B cell (primary cell): ENCODE data around the gene AQP3. TPM values are rescaled to one million over a fixed set of nuclear protein-coding genes. Genes with fewer than 3 reads are reported as not detected.

Source experiments
- ATAC-seq: fragments of 200-7000 bp; cut with Tn5 transposase; one replicate; pipeline ENCODE4 v1.10.0; 2021; ENCODE audit warnings: low read depth, mild to moderate bottlenecking, moderate number of reproducible peaks, moderate library complexity
- CTCF ChIA-PET: fragments of 350-600 bp; sonication (Branson Sonifier 250); formaldehyde crosslinking; loops from one replicate; lab custom pipeline; 2021; ENCODE audit warnings: antibody characterized with exemption, inconsistent platforms; lab: Charles Lee
- POLR2A ChIA-PET: fragments of 350-600 bp; sonication (Branson Sonifier 250); formaldehyde crosslinking; loops from one replicate; lab custom pipeline; 2021; ENCODE audit warnings: antibody characterized with exemption; lab: Charles Lee
- DNase-seq: peaks from one replicate; pipeline ENCODE4 v3.0.0; 2013
- H2AFZ ChIP-seq: 2 replicates; pipeline ENCODE4 v1.6.1; 2012; ENCODE audit warnings: mild to moderate bottlenecking, low read depth, low read length; ENCODE audit not compliant: insufficient read depth, poor library complexity, severe bottlenecking
- H3K27ac ChIP-seq, 2 donors: 1 replicate in 1 of 2; 2 replicates in 1 of 2; pipeline ENCODE4 v1.5.1; 2012 to 2013; ENCODE audit warnings: low read length in 2 of 2, mild to moderate bottlenecking in 2 of 2, moderate library complexity in 1 of 2
- H3K27me3 ChIP-seq, 4 experiments: fragments of 200-600 bp in 1 of 4; sonication (generic) in 1 of 4; replicated peaks in 1 of 4; 1 replicate in 2 of 4; 2 replicates in 2 of 4; pipeline versions ENCODE4 v1.6.1 to v1.7.0; 2013 to 2016; ENCODE audit warnings: low read length in 3 of 4, mild to moderate bottlenecking in 2 of 4, mixed read lengths in 1 of 4, moderate library complexity in 1 of 4; ENCODE audit not compliant: insufficient read depth in 4 of 4, control insufficient read depth in 3 of 4; ENCODE audit errors: control extremely low read depth in 1 of 4
- H3K36me3 ChIP-seq, 2 experiments: replicated peaks in 1 of 2; 1 replicate in 1 of 2; 2 replicates in 1 of 2; pipeline versions ENCODE4 v1.6.1 to v1.7.1; 2013; ENCODE audit warnings: low read length in 1 of 2; ENCODE audit not compliant: insufficient read depth in 2 of 2, control insufficient read depth in 1 of 2; ENCODE audit errors: control extremely low read depth in 1 of 2, extremely low read depth in 1 of 2
- H3K4me1 ChIP-seq, 2 donors: fragments of 200-600 bp in 1 of 2; sonication (generic) in 1 of 2; 1 replicate in 1 of 2; 2 replicates in 1 of 2; pipeline versions ENCODE4 v1.5.1 to v1.6.1; 2013 to 2017; ENCODE audit warnings: low read length in 2 of 2; ENCODE audit not compliant: control insufficient read depth in 2 of 2, insufficient read depth in 2 of 2
- H3K4me2 ChIP-seq: replicated peaks from 2 replicates; pipeline ENCODE3; 2012; ENCODE audit warnings: mild to moderate bottlenecking, low read depth, low read length; ENCODE audit not compliant: poor library complexity, severe bottlenecking
- H3K4me3 ChIP-seq, 5 experiments: fragments of 200-600 bp in 1 of 5; sonication (generic) in 1 of 5; 1 replicate in 3 of 5; 2 replicates in 2 of 5; pipeline versions ENCODE4 v1.5.1 to v1.7.0; 2011 to 2016; ENCODE audit warnings: low read length in 4 of 5, mild to moderate bottlenecking in 4 of 5, low read depth in 2 of 5, control low read depth in 1 of 5, moderate library complexity in 1 of 5; ENCODE audit not compliant: insufficient read depth in 1 of 5; ENCODE audit errors: control extremely low read depth in 1 of 5, extremely low read depth in 1 of 5
- H3K79me2 ChIP-seq: fragments of 200-600 bp; sonication (generic); one replicate; pipeline ENCODE4 v1.6.0; 2016; ENCODE audit warnings: low read length; ENCODE audit not compliant: control insufficient read depth, insufficient read depth
- H3K9ac ChIP-seq: fragments of 200-600 bp; sonication (generic); 2 replicates; pipeline ENCODE4 v1.6.1; 2017; ENCODE audit warnings: mild to moderate bottlenecking, low read length, moderate library complexity
- H3K9me3 ChIP-seq, 3 donors: one replicate each; pipeline versions ENCODE4 v1.6.1 to v1.7.1; 2013; ENCODE audit warnings: low read length in 2 of 3; ENCODE audit not compliant: control insufficient read depth in 2 of 3, insufficient read depth in 1 of 3; ENCODE audit errors: control extremely low read depth in 1 of 3
- H4K20me1 ChIP-seq: 2 replicates; pipeline ENCODE4 v1.6.0; 2012; ENCODE audit warnings: mild to moderate bottlenecking, low read length; ENCODE audit not compliant: insufficient read depth, control insufficient read depth, poor library complexity, severe bottlenecking
- H3K27ac Mint-ChIP-seq: one replicate; pipeline ENCODE4 v1.8.0; 2021; ENCODE audit warnings: mixed read lengths
- H3K27me3 Mint-ChIP-seq: one replicate; pipeline ENCODE4 v1.8.0; 2021; ENCODE audit warnings: mixed read lengths
- H3K4me1 Mint-ChIP-seq: one replicate; pipeline ENCODE4 v1.8.0; 2021; ENCODE audit warnings: mixed read lengths
- H3K4me3 Mint-ChIP-seq: one replicate; pipeline ENCODE4 v1.8.0; 2021; ENCODE audit warnings: mixed read lengths
- H3K9me3 Mint-ChIP-seq: one replicate; pipeline ENCODE4 v1.8.0; 2022; ENCODE audit warnings: mixed read lengths; ENCODE audit not compliant: insufficient read depth
- CTCF ChIP-seq: fragments of 200-600 bp; IDR thresholded peaks from one replicate; pipeline ENCODE4 v1.8.0; 2022; ENCODE audit warnings: antibody characterized with exemption, mild to moderate bottlenecking
- EZH2 ChIP-seq: IDR thresholded peaks from 2 replicates; pipeline ENCODE4 v1.6.1; 2012; ENCODE audit warnings: borderline replicate concordance, low read depth, mild to moderate bottlenecking, moderate library complexity, low read length; ENCODE audit not compliant: insufficient read depth, poor library complexity, severe bottlenecking
- WGBS: methylation state at CpG from one replicate; pipeline ENCODE4 v1.1.5; 2013; ENCODE audit warnings: missing lambda C conversion rate; ENCODE audit not compliant: insufficient coverage; 5-methylcytosine and 5-hydroxymethylcytosine counted together
- intact Hi-C: fragments of 100-400 bp; cut with micrococcal nuclease; formaldehyde crosslinking; loops from one replicate; pipeline ENCODE4 v1.10.0; 2022
- polyA plus RNA-seq: library from polyadenylated mRNA; depleted of rRNA; stranded (reverse); fragments of >200 nt; gene quantifications from 2 replicates; pipeline ENCODE4 v1.2.3, GENCODE V29; 2012
- total RNA-seq, 2 donors: library from RNA; stranded (reverse); fragments of 120-200 nt in 1 of 2; gene quantifications; 1 replicate in 1 of 2; 2 replicates in 1 of 2; pipeline versions ENCODE4 v1.2.3 to v1.2.4, GENCODE V29; 2013 to 2022

The AQP3 gene
- total and polyA plus RNA-seq, 2 donors (not counting 1 experiment from before 2014, with no cell fraction given): 1.8 to 10.0 TPM

- Mint-ChIP-seq H3K4me3 (no peak overlapping the region), H3K27me3 (peaks cover under 1% of the 10 kb centered on the region), H3K9me3 (no peaks in the 10 kb centered on the region), H3K27ac (no peak overlapping the region), H3K4me1 (peaks cover 3% of the 10 kb centered on the region)
- Histone ChIP-seq H3K79me2 (no peaks in the 10 kb centered on the region), H3K36me3 (no peaks in the 10 kb centered on the region), H2AFZ (peak overlapping the region; percentile 33), H3K4me2 (no peak overlapping the region), H3K4me1 (peaks cover 4 to 16% of the 10 kb centered on the region in 2 donors), H3K9ac (no peak overlapping the region), H3K9me3 (no peaks in the 10 kb centered on the region), H3K27me3 (peaks cover 0 to 5% (median 1%) of the 10 kb centered on the region in 4 experiments), H3K27ac (no peak overlapping the region), H4K20me1 (no peaks in the 10 kb centered on the region), H3K4me3 (no peak overlapping the region)
- DNase-seq (no peak), ATAC-seq (peak; percentile 24)
- POLR2A ChIA-PET: no interaction called here
- 36% methylated on average over 7 of the region's 7 CpGs for WGBS
- intact Hi-C loops: no loop called here
- TF ChIP-seq EZH2 (no peak), CTCF (no peak)
- CTCF ChIA-PET: interaction anchor here (0.5 to 3.1 kb wide), 4 partner anchors 10 to 169 kb away, joined by 3 to 15 read pairs (median 4); no protein-coding TSS in a partner anchor
Measured at GRCh38 chr9:33452828-33453271, 5.5 kb upstream of the AQP3 start.

DNA sequence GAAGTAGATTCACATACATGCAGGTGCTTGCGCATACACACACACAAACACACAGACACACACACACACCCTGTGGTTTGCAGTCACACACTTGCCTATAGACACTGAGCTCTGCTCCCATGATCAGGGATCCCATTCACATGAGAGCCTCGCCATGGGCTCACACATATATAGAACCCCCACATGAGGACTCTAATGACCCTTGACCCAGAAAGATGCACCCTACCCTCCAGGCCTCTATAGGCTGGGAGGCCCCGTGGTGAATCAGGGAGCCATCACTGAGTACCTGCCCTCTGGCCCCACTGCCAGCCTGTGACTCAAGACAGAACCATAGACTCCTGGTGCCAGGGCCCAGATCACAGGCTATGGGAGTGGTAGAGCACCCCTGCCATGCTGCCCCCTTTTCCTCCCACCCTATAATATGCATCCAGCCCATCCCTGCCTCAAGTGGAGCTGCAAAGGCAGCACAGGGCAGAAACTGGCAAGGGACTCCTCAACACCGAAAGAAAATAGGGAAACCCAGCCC lies 3.3 kb upstream of the AQP3 start:
- CTCF ChIA-PET: no interaction called here
- DNase-seq: no peak
- peaks cover 21% of the 10 kb centered on the region for H3K4me1 Mint-ChIP-seq

More for the DNA sequence above, 3.3 kb upstream of the AQP3 start:
- Histone ChIP-seq H3K9ac (no peak overlapping the region), H3K4me3 (no peak overlapping the region), H3K27ac (no peak overlapping the region), H4K20me1 (no peaks in the 10 kb centered on the region), H3K27me3 (peaks cover 0 to 9% (median 1%) of the 10 kb centered on the region in 4 experiments), H3K36me3 (no peaks in the 10 kb centered on the region), H3K4me2 (no peak overlapping the region), H3K79me2 (no peaks in the 10 kb centered on the region), H2AFZ (no peak overlapping the region), H3K9me3 (no peaks in the 10 kb centered on the region), H3K4me1 (peaks cover 22 to 34% of the 10 kb centered on the region in 2 donors)
- H3K9me3 Mint-ChIP-seq: no peaks in the 10 kb centered on the region
- 93% methylated on average over 4 of the region's 4 CpGs for WGBS
- intact Hi-C loops: no loop called here
- TF ChIP-seq EZH2: no peak
- no peak for TF ChIP-seq CTCF
- ATAC-seq: no peak
- no peak overlapping the region for H3K4me3 Mint-ChIP-seq
- no peak overlapping the region for H3K27ac Mint-ChIP-seq
- peaks cover 3% of the 10 kb centered on the region for H3K27me3 Mint-ChIP-seq
- POLR2A ChIA-PET: no interaction called here
